Measurements from ENCODE around the gene UFD1.

Gene UFD1

GRCh38 chr22:19473578-19473977, 5.4 kb downstream of the UFD1 start:
- Mint-ChIP-seq H3K36me3 (ENCODE audit: low read depth) (peaks cover 34% of the 10 kb centered on the region), H3K9me3 (no peaks in the 10 kb centered on the region), H3K27me3 (ENCODE audit: low read depth, poor library complexity) (no peaks in the 10 kb centered on the region), H3K27ac (no peak overlapping the region), H3K4me1 (peaks cover 15% of the 10 kb centered on the region), H3K4me3 (no peak overlapping the region)
- TF ChIP-seq CTCF (IDR thresholded peaks at IDR 0.05): no peak
- no peak for DNase-seq

- no peak overlapping the region for H3K27ac Mint-ChIP-seq
- H3K27me3 Mint-ChIP-seq (ENCODE audit: low read depth, poor library complexity): no peaks in the 10 kb centered on the region
- no peak for TF ChIP-seq CTCF (IDR thresholded peaks at IDR 0.05)
- H3K36me3 Mint-ChIP-seq (ENCODE audit: low read depth): peaks cover 41% of the 10 kb centered on the region
- no peaks in the 10 kb centered on the region for H3K9me3 Mint-ChIP-seq
- H3K4me1 Mint-ChIP-seq: peaks cover 4% of the 10 kb centered on the region
- H3K4me3 Mint-ChIP-seq: no peak overlapping the region
- DNase-seq: no peak
These were observed 6.8 kb downstream of the UFD1 start for GRCh38 chr22:19472233-19472632.

GRCh38 chr22:19471572-19471971, 7.4 kb downstream of the UFD1 start:
- Mint-ChIP-seq H3K27ac (no peak overlapping the region), H3K4me1 (no peaks in the 10 kb centered on the region), H3K36me3 (ENCODE audit: low read depth) (peaks cover 41% of the 10 kb centered on the region), H3K4me3 (no peak overlapping the region), H3K27me3 (ENCODE audit: low read depth, poor library complexity) (no peaks in the 10 kb centered on the region), H3K9me3 (no peaks in the 10 kb centered on the region)
- DNase-seq: no peak
- TF ChIP-seq CTCF (IDR thresholded peaks at IDR 0.05): no peak

- Mint-ChIP-seq H3K9me3 (no peaks in the 10 kb centered on the region), H3K4me3 (no peak overlapping the region), H3K4me1 (no peaks in the 10 kb centered on the region), H3K27me3 (ENCODE audit: low read depth, poor library complexity) (no peaks in the 10 kb centered on the region), H3K27ac (no peak overlapping the region), H3K36me3 (ENCODE audit: low read depth) (peaks cover 46% of the 10 kb centered on the region)
- no peak for DNase-seq
- no peak for TF ChIP-seq CTCF (IDR thresholded peaks at IDR 0.05)
These were observed 9.0 kb downstream of the UFD1 start for GRCh38 chr22:19470010-19470409.

GRCh38 chr22:19469421-19469820, 9.6 kb downstream of the UFD1 start:
- Mint-ChIP-seq H3K27ac (no peak overlapping the region), H3K4me1 (no peaks in the 10 kb centered on the region), H3K36me3 (ENCODE audit: low read depth) (peaks cover 46% of the 10 kb centered on the region), H3K4me3 (no peak overlapping the region), H3K27me3 (ENCODE audit: low read depth, poor library complexity) (no peaks in the 10 kb centered on the region), H3K9me3 (no peaks in the 10 kb centered on the region)
- DNase-seq: no peak
- no peak for TF ChIP-seq CTCF (IDR thresholded peaks at IDR 0.05)

GRCh38 chr22:19467912-19468311, 11.1 kb downstream of the UFD1 start:
- no peaks in the 10 kb centered on the region for H3K9me3 Mint-ChIP-seq
- TF ChIP-seq CTCF (IDR thresholded peaks at IDR 0.05): no peak
- H3K36me3 Mint-ChIP-seq (ENCODE audit: low read depth): peaks cover 43% of the 10 kb centered on the region
- no peak overlapping the region for H3K27ac Mint-ChIP-seq
- no peaks in the 10 kb centered on the region for H3K27me3 Mint-ChIP-seq (ENCODE audit: low read depth, poor library complexity)
- no peak for DNase-seq
- H3K4me3 Mint-ChIP-seq: no peak overlapping the region
- no peaks in the 10 kb centered on the region for H3K4me1 Mint-ChIP-seq

All from nephron progenitor cell (in vitro differentiated cells).